Measurements from ENCODE around the gene USP10.

The USP10 gene, protein sequence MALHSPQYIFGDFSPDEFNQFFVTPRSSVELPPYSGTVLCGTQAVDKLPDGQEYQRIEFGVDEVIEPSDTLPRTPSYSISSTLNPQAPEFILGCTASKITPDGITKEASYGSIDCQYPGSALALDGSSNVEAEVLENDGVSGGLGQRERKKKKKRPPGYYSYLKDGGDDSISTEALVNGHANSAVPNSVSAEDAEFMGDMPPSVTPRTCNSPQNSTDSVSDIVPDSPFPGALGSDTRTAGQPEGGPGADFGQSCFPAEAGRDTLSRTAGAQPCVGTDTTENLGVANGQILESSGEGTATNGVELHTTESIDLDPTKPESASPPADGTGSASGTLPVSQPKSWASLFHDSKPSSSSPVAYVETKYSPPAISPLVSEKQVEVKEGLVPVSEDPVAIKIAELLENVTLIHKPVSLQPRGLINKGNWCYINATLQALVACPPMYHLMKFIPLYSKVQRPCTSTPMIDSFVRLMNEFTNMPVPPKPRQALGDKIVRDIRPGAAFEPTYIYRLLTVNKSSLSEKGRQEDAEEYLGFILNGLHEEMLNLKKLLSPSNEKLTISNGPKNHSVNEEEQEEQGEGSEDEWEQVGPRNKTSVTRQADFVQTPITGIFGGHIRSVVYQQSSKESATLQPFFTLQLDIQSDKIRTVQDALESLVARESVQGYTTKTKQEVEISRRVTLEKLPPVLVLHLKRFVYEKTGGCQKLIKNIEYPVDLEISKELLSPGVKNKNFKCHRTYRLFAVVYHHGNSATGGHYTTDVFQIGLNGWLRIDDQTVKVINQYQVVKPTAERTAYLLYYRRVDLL

DNA sequence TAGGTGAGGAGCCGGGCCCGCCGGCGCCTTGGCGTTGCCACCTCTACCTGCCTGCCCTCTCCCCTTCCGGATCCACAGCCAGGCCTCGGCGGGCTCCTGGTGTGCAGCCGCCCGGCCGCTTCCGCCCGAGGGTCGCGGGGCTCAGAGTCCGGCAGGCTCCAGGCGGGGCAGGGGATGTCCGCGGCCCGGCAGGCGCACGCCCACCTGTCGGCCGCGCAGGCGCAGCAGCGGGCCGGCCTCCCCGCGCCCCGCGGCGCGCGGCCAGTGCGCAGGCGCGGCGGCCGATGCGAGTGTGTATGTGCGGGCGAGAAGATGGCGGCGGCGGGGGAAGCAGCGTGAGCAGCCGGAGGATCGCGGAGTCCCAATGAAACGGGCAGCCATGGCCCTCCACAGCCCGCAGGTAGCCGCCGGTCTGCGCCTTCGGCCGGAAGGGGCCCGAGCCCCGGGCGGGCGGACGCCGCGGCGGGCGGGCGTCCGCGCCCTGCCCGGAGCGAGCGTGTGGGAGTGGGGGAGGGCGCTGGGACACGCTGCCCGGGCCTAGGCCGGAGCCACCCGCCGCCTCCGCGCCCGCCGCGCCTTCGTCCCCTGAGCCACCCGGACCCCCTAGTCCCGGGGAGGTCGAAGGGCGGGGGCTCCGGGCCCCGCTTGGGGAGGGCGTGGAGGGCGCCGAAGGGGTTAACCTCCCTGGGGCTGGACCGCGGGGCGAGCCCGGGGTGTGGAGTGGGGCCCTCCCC, at the start of gene USP10:
USP10 (plus strand) TSS at position 289 of the 734 bp plus-strand sequence; CDS start at position 380, 91 bp downstream.
- DNase-seq (ENCODE audit: low read depth in 2 of 2): peak; percentile 75 to 79

- no peak for DNase-seq (ENCODE audit: low read depth in 2 of 2)
These were observed 49.5 kb upstream of the USP10 start for GRCh38 chr16:84650062-84650991.

GRCh38 chr16:84652566-84652965, 47.2 kb upstream of the USP10 start:
- no peak for DNase-seq (ENCODE audit: low read depth in 2 of 2)

- no peak for DNase-seq (ENCODE audit: low read depth in 2 of 2)
These were observed 45.6 kb upstream of the USP10 start for GRCh38 chr16:84654238-84654637.

GRCh38 chr16:84654998-84655397, 44.8 kb upstream of the USP10 start:
- DNase-seq (ENCODE audit: low read depth in 2 of 2): no peak

DNA sequence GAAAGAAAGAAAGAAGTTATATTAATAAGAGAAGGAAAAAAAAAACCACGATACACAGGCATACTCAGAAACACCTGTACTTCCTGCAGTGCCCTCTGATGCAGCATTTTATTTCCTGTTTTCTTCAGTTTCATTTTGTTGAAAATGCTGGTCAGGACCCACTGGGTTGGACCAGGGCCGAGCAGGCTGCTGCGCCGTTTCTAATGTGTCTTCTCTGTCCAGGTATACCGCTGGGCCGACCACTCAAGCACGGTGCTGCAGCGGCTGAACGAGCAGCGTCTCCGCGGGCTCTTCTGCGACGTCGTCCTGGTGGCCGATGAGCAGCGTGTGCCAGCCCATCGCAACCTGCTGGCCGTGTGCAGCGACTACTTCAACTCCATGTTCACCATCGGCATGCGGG, 43.2 kb upstream of the USP10 start:
- no peak for DNase-seq (ENCODE audit: low read depth in 2 of 2)

- DNase-seq (ENCODE audit: low read depth in 2 of 2): no peak
These were observed 42.5 kb upstream of the USP10 start for GRCh38 chr16:84657229-84657837.

- no peak for DNase-seq (ENCODE audit: low read depth in 2 of 2)
These were observed 41.1 kb upstream of the USP10 start for GRCh38 chr16:84658690-84659089.

DNA sequence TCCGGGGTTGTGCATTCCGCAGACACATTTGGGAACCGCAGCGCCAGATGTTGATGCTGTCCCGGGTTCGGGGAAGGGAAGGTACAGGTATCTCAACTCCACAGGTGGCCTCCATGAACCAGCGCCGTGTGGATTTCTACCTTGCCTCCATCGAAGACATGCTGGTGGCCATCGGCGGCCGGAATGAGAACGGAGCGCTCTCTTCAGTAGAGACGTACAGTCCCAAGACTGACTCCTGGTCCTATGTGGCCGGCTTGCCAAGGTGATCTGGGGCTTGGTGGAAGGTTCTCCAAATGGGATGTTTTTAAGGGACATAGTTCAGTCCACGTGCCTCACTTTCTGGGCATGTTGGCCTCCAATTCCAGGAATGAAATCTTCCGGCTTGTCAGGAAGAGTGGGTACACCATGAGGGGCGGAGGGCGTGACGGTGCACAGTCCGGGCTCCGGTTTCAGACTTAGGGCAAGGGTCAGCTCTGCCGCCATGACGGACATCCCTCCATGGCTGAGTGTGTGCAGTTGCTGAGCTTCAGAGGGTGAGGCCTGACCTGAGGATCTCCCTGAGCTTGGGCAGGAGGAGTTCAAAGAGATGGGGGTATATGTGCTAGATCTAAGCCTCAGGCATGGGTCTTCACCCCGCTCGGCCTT, 40.0 kb upstream of the USP10 start:
- no peak for DNase-seq (ENCODE audit: low read depth in 2 of 2)

DNA sequence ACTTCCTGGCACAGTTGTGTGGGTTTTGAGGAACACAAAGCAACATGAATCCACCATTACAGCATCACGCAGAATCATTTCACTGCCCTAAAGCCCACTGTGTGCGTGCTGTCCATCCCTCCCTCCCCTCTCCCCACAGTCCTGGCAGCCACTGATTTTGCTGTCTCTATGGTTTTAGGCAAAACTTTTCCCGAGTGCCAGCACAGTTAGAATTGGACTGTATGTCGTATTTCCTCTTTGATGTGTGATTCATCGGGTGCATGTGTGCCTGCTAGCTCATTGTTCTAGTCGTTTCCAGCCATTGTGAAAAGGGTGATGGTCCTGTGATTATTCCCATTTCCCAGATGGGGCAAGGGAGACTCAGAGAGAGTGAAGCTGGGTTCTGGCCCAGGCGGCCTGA, 38.8 kb upstream of the USP10 start:
- DNase-seq (ENCODE audit: low read depth in 2 of 2): no peak

GRCh38 chr16:84661418-84662060, 38.3 kb upstream of the USP10 start:
- no peak for DNase-seq (ENCODE audit: low read depth in 2 of 2)

- DNase-seq (ENCODE audit: low read depth in 2 of 2): no peak
These were observed 37.3 kb upstream of the USP10 start for GRCh38 chr16:84662471-84662870.

DNA sequence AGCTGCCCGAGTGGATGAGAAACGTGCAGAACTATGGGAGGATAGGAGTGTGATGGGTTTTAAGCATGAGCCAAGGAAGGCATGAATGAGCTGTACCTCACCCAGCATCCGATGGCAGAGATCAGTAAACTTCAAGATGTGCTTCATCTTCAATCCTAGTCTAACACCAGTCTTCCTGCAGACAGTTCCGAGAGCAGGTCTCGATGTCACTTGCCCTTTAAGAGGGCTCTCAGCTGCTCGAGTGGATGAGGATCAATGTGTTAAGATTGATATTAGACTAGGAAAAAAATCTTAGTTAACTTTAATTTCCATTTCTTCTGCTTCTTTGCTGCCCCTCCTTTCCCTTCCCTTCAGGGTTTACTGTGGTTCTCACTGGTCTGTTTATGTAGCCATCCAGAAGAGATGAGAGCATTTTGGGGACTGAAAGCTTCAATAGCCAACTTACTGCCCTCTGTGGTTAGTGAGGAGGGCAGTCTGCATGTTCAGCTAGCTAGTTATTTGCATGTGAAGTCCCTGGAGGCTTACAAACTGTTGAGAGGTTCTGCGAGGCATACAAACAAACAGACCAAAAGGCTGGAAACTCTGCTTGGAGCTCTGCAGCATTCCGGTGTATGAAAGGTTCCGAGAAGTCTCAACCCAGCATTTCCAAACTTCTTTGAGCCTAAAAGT, 36.2 kb upstream of the USP10 start:
- DNase-seq (ENCODE audit: low read depth in 2 of 2): no peak

DNA sequence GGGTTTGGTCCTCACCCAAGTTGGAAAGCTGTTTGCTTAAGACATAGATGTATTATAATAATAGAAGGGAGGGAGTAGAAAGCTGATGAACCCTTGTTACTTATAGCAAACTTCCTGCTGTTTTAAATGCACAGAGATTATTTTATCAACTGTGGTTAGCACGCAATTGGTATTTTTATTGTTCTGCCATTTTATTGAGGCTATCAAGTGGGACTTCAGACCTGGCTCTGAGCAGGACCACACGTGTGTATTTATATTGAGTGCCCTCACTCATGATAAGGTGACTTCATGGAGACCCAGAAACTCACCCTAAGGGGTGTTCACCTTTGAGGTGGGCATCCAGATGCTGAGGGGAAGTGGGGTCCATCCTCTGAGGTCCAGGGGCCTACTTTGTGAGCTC, 34.4 kb upstream of the USP10 start:
- no peak for DNase-seq (ENCODE audit: low read depth in 2 of 2)

DNA sequence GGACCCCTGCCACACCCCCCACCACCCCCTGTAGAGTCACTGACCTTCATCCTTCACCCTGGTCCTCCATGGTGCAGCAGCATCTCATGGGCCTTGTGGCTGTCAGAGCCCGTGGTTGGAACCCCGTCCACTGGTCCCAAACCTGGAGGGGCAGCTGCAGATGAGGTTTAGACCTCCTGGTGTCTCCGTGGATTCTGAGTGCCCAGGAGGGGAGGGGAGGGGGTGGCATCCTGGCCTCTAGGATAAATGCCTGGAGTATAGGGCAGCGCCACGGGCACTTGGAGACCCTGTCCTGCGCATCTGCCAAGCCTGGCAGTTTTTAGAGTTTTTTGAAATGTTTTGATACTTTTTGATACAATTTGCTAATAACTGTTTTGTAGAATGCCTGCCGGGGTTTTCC, 34.0 kb upstream of the USP10 start:
- DNase-seq (ENCODE audit: low read depth in 2 of 2): no peak

DNA sequence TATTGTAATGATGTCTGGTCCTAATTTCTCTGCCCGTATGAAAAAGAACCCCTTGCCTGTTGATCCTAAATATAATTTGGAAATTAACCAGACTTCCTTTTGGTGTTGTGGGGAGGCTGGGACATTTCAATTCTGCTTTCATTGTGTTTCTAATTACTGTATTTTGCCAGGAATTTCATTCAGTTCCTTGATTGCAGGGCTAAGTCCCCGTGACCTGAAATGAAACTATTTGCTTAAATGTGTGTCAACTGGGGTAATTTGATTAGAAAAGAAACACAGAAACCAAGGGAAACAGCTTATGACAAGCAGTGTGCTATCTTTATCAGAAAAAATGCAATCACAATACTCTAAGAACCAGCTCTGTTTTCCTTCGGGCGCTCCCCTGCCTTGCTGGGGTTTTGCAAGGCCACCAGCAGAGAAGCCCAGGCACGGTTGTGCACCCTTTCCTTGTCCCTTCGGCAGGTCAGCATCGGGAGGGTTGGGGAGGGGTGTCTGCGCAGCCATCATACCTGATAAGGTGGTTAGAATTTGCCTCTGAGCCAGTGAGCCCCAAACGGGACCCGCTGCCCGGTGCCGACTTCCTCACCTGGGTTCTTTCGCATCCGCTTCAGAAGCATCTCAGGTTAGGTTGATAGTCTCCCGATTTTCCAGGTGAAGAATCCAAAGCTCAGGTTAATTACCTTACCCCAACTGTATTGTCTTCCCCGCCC, 32.0 kb upstream of the USP10 start:
- no peak for DNase-seq (ENCODE audit: low read depth in 2 of 2)

- DNase-seq (ENCODE audit: low read depth in 2 of 2): no peak
These were observed 29.7 kb upstream of the USP10 start for GRCh38 chr16:84670063-84670462.
